HL-60 (cell line): ENCODE results near the gene TPBGL.

ENCODE experiments used
- DNase-seq, 2 experiments: peaks; one replicate each; pipeline ENCODE4 v3.0.0-alpha.2; 2010 to 2020; ENCODE audit warnings: low read depth in 1 of 2, low spot score in 1 of 2
- H3K27ac ChIP-seq: fragments of 250-450 bp; sonication (Bioruptor Pico); replicated peaks from 2 replicates; pipeline ENCODE4 v1.5.1; 2020; ENCODE audit warnings: mild to moderate bottlenecking, moderate library complexity
- H3K27me3 ChIP-seq: fragments of 250-450 bp; sonication (Bioruptor Pico); 2 replicates; pipeline ENCODE4 v1.5.1; 2021; ENCODE audit warnings: mild to moderate bottlenecking, moderate library complexity; ENCODE audit not compliant: insufficient read depth, poor library complexity, severe bottlenecking
- H3K4me3 ChIP-seq: replicated peaks from 2 replicates; pipeline ENCODE4 v1.5.1; 2011; ENCODE audit warnings: mild to moderate bottlenecking, control low read depth, low read length; ENCODE audit not compliant: insufficient read depth
- GABPA ChIP-seq: IDR thresholded peaks from 2 replicates; pipeline ENCODE4 v1.6.1; 2012; ENCODE audit warnings: low read depth
- POLR2AphosphoS5 ChIP-seq: IDR thresholded peaks from 2 replicates; pipeline ENCODE4 v1.6.1; 2012; ENCODE audit warnings: low read depth
- SPI1 ChIP-seq: IDR thresholded peaks from 2 replicates; pipeline ENCODE4 v1.6.1; 2012; ENCODE audit warnings: low read depth, mild to moderate bottlenecking, borderline replicate concordance
- TF ChIP-seq, protein P1 (sequence below): IDR thresholded peaks from 2 replicates; pipeline ENCODE4 v1.6.1; 2012; ENCODE audit warnings: low read depth; ENCODE audit not compliant: insufficient replicate concordance
- TF ChIP-seq, protein P2 (sequence below): IDR thresholded peaks from one replicate; pipeline ENCODE4 v1.5.1; 2011; ENCODE audit warnings: low read length, control low read depth, inconsistent platforms; ENCODE audit not compliant: insufficient read depth

Gene TPBGL

DNA sequence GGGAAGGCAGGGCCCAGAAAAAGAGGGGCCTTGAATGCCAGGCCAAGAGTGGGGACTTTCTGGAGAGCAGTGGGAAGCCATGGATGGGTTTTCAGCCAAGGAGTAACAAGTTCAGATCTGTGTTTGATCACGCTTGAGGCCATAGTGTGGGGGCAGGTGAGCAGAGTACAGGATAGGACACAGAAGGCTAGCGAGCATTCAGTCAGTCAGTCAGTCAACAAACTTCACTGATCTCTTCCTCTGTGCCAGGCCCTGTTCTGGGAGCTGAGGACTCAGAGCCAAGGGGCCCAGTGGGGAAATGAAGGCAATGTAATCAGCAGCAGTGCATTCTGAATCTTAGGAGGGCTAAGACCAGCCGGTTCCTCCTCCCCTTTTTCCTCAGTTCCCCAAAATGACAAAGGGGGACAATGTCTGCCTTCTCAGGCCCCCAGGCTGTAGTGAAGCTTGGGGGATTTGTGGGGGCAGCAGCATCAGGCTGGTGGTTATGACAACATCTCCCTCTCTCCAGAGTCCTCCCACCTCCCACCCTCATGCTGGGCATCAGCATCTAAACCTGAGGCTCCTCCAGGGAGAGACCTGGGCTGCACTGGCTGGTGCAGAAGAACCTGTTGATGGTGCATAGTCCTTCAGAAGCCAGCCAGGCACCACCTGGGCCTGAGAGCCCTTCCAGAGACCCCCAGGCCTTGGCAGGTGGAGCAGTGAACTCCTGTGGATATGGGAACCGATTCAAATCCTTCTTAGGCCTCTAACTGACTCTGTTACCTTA is 42.9 kb upstream of the TPBGL start:
- Histone ChIP-seq H3K4me3 (no peak overlapping the region), H3K27me3 (no peaks in the 10 kb centered on the region), H3K27ac (no peak overlapping the region)
- no peak for DNase-seq
- no peak for TF ChIP-seq SPI1
- TF ChIP-seq, protein P1, sequence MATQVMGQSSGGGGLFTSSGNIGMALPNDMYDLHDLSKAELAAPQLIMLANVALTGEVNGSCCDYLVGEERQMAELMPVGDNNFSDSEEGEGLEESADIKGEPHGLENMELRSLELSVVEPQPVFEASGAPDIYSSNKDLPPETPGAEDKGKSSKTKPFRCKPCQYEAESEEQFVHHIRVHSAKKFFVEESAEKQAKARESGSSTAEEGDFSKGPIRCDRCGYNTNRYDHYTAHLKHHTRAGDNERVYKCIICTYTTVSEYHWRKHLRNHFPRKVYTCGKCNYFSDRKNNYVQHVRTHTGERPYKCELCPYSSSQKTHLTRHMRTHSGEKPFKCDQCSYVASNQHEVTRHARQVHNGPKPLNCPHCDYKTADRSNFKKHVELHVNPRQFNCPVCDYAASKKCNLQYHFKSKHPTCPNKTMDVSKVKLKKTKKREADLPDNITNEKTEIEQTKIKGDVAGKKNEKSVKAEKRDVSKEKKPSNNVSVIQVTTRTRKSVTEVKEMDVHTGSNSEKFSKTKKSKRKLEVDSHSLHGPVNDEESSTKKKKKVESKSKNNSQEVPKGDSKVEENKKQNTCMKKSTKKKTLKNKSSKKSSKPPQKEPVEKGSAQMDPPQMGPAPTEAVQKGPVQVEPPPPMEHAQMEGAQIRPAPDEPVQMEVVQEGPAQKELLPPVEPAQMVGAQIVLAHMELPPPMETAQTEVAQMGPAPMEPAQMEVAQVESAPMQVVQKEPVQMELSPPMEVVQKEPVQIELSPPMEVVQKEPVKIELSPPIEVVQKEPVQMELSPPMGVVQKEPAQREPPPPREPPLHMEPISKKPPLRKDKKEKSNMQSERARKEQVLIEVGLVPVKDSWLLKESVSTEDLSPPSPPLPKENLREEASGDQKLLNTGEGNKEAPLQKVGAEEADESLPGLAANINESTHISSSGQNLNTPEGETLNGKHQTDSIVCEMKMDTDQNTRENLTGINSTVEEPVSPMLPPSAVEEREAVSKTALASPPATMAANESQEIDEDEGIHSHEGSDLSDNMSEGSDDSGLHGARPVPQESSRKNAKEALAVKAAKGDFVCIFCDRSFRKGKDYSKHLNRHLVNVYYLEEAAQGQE = no peak
- no peak for TF ChIP-seq POLR2AphosphoS5
- TF ChIP-seq, protein P2, sequence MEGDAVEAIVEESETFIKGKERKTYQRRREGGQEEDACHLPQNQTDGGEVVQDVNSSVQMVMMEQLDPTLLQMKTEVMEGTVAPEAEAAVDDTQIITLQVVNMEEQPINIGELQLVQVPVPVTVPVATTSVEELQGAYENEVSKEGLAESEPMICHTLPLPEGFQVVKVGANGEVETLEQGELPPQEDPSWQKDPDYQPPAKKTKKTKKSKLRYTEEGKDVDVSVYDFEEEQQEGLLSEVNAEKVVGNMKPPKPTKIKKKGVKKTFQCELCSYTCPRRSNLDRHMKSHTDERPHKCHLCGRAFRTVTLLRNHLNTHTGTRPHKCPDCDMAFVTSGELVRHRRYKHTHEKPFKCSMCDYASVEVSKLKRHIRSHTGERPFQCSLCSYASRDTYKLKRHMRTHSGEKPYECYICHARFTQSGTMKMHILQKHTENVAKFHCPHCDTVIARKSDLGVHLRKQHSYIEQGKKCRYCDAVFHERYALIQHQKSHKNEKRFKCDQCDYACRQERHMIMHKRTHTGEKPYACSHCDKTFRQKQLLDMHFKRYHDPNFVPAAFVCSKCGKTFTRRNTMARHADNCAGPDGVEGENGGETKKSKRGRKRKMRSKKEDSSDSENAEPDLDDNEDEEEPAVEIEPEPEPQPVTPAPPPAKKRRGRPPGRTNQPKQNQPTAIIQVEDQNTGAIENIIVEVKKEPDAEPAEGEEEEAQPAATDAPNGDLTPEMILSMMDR = no peak
- no peak for TF ChIP-seq GABPA

DNA sequence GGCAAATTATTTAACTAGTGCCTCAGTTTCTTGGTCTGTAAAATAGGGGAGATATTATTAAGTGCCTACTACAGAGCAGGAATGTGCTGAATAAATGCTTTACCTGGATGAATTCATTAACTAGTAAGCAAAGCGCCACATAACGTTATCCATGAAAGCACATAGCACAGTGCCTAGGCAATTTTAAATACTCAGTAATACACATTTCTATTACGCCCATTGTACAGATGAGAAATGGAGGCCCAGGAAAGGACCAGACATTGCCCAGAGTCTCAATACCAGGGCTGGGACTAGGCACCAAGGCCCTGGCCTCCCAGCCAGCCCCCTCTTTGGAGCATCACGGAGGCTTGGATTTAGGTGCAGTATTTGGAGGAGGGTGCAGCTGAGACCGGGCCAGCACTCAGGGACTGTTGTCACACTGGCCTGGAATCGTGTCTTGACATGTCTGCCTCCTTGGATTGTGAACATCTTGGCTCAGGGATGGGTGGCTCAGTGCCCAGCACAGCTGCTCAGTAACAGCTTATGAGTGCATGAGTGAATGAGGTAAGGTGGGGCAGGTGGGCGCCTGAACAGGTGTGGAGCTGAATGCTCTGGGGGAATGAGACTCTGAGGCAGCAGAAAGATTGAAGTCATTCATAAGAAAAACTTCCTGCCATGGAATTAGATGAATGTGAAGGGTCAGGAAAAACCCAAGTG is 42.1 kb upstream of the TPBGL start:
- no peak overlapping the region for H3K27ac ChIP-seq
- no peak overlapping the region for H3K4me3 ChIP-seq
- TF ChIP-seq SPI1 (no peak), POLR2AphosphoS5 (no peak), GABPA (no peak)
- TF ChIP-seq, protein P2 = no peak
- TF ChIP-seq, protein P1 = no peak
- no peak for DNase-seq
- no peaks in the 10 kb centered on the region for H3K27me3 ChIP-seq

DNA sequence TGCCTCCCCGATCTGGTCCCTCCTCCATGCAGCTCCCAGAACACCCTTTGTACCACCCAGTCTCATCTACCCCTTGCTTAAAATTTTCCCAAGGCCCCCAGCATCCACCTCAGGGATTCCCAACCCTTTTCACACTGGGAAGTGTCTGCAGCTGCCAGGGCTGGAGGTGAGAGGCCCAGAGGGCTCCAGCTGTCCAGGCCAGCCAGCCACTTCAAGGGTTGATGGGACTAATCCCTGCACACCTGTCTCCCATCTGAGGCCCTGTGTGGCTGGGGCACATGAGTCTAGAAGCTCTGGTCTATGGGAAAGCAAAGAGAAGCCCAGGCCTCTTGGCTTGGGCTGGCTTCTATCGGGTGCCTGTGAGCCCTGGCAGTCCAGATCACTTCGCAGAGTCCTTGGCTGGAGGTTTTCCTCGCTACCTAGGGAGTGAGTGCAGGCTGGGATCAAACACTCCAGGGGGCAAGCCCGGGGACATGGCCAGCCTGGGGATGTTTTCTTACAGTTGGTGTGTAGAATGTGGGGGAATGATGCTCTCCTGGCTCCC is 41.1 kb upstream of the TPBGL start:
- TF ChIP-seq GABPA (no peak), POLR2AphosphoS5 (no peak), SPI1 (no peak)
- TF ChIP-seq, protein P2 = no peak
- TF ChIP-seq, protein P1 = no peak
- Histone ChIP-seq H3K27me3 (no peaks in the 10 kb centered on the region), H3K4me3 (no peak overlapping the region), H3K27ac (no peak overlapping the region)
- no peak for DNase-seq
